Ureter (tissue), 1 donor: ENCODE measurements around the gene DOK7. TPM values are rescaled to one million over a fixed set of nuclear protein-coding genes. Genes with fewer than 3 reads are reported as not detected.
"Not testable (repeated sequence)": the region's sequence is repeated elsewhere in the genome, so short reads cannot be mapped to it uniquely, and the experiment has no call there.

Experiments
- DNase-seq: peaks from one replicate; pipeline ENCODE4 v3.0.0-alpha.2; 2020; ENCODE audit warnings: low spot score
- total RNA-seq: library from RNA; stranded (reverse); gene quantifications from one replicate; pipeline ENCODE4 v1.2.4, GENCODE V29; 2023
- donor health status: DM: yes; HTN: yes; CAD: no.

DOK7 gene
- total RNA-seq, 1 donor from 2014 or later, result 4.5 TPM

DNA sequence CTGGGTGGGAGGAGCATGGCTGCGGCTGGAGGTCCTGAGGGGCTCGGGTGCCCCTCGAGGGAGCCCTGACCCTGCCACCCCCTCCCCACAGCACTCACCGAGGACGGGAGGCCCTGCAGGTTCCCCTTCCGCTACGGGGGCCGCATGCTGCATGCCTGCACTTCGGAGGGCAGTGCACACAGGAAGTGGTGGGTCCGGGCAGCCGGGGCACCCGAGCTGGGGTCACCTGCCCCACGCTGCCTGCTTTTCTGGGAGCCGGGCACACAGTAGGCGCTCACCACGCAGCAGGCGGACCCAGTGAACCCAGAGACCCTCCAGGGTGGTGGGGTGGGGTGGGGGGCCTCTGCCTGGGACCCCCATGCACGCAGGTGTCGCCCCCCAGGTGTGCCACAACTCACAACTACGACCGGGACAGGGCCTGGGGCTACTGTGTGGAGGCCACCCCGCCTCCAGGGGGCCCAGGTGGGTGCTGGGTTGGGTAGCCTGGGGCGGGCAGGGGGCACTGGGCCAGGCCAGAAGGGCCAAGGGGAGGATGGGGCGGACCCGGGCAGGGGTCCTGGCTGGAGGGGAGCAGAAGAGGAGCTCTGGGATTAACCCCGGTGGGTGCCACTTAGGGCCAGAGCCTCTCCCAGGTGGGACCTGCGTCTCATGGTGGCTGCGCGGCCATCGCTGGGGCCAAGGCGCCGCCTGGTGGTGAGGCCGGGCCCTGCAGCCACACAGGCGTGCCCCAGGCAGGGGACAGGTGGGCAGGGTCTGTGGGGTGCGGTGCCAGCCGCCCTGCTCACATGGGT lies 20.0 kb upstream of the DOK7 start:
- DNase-seq, result no peak

DNA sequence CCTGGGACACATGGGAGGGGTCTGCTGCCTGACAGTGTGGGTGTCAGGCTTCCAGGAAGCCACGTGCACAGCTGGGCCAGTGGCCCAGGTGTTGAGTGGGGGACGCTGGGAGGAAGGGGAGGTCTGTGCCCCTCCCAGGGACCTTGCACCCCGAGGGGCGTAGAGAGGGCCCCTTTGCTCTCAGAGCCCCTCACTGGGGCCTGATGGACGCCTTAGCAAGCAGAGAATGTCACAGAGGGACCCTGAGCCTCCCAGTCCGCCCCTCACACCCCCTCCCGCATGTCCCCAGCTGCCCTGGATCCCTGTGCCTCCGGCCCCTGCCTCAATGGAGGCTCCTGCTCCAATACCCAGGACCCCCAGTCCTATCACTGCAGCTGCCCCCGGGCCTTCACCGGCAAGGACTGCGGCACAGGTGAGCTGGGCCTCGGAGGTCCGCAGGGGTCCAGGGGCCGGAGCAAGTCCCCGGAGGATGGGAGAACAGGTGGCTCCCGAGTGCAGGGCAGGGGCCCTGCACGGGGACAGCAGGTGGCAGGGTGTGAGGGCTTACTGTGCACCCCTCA lies 19.3 kb upstream of the DOK7 start:
- DNase-seq, result no peak

DNA sequence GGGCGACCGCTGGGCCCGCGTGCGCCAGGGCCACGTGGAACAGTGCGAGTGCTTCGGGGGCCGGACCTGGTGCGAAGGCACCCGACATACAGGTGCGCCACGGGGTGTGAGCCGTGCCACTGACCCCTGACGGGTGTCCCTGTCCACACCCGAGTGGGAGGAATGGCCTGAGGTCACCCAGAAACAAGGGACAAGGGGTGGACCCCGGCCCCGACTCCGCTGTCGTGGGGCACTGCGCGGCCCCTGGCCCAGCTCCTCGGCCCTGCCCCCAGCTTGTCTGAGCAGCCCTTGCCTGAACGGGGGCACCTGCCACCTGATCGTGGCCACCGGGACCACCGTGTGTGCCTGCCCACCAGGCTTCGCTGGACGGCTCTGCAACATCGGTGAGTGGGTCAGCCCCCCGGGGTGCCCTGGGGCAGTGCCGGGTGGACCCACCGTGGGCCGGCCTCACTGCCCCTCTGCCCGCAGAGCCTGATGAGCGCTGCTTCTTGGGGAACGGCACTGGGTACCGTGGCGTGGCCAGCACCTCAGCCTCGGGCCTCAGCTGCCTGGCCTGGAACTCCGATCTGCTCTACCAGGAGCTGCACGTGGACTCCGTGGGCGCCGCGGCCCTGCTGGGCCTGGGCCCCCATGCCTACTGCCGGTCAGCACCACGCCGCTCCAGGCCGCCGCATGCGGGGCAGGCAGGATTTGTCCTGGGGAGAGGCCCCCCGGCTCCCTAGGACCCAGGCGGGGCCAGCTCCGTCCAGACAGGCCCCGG lies 18.6 kb upstream of the DOK7 start:
- DNase-seq, result no peak

DNA sequence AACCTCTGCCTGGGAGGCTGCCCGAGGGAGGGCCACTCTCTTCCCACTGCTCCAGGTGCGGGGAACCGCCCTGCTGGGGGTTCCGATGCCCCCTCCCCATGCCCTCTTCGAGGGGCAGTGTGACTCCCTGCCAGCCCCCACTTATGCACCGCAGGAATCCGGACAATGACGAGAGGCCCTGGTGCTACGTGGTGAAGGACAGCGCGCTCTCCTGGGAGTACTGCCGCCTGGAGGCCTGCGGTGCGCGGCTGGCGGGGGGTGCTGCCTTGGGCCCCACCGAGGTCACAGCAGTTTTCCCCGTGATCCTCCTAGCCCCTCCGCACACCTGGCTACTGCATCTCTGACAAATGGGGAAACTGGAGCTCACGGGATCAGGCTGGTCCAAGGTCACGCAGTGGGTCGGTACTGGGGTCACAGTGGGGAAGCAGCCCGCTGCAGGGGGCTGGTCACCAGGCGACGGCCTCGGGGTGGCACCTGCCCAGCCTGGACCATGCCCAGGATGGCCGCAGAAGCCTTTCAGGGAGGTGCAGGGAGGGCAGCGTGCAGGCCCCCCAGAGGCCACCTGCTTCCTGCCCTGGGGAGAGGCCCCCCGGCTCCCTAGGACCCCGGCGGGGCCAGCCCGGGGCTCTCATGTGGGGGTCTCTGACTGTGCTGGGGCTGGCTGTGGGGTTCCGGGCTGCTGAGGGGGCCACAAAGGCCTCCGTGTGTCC lies 17.8 kb upstream of the DOK7 start:
- no peak for DNase-seq

DNA sequence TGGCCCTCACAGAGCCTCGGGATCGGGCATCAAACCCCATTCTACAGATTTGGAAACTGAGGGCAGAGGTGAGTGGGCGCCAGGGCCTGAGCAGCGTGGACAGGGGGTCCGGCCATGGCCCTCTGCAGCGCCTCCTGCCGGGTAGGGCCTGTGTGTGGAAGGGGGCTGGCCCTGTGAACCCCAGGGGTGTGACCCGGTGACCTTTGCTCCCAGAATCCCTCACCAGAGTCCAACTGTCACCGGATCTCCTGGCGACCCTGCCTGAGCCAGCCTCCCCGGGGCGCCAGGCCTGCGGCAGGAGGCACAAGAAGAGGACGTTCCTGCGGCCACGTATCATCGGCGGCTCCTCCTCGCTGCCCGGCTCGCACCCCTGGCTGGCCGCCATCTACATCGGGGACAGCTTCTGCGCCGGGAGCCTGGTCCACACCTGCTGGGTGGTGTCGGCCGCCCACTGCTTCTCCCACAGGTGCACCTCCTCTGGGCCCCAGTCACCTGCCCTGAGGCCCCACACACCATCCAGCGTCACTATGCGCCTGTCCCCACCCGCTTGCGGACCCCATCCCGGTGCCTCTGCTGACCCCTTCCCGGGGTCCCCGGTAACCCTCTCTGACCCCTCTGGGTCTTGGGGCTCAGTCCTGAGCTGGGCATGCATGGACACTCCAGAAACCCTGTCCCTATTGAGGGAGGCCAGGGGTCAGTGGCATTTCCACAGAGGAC lies 17.1 kb upstream of the DOK7 start:
- no peak for DNase-seq

DNA sequence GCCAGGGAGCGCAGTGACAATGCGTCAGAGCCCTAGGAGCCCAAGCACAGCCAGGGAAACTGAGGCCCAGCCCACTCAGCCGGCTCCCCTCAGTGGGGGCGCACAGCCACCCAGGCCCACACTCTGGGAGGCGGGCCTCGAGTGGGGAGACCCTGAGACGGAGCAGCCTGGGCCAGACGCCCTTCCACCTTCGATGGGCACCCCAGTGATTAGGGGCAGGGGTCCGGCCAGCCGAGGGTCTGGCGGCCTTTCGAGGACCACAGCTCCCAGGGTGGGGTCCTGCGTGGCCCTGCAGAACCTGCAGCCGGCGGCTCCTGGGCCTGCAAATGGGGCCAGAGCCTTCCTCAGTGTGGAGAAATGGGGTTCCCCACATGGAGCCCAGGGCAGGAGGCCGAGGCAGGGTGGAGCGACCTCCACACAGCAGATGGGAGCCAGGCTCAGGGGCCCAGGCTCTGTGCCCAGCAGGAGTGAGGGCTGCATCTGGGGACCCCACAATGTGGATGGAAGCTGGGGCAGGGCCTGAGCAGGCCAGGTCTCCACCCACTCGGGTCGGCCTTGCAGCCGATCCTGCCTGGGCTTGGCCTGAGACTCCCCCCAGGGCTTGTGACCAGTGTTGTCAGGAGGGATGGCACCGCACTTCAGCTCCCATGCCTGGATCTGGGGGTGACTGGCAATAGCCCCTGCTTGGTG lies 16.3 kb upstream of the DOK7 start:
- no peak for DNase-seq

DNA sequence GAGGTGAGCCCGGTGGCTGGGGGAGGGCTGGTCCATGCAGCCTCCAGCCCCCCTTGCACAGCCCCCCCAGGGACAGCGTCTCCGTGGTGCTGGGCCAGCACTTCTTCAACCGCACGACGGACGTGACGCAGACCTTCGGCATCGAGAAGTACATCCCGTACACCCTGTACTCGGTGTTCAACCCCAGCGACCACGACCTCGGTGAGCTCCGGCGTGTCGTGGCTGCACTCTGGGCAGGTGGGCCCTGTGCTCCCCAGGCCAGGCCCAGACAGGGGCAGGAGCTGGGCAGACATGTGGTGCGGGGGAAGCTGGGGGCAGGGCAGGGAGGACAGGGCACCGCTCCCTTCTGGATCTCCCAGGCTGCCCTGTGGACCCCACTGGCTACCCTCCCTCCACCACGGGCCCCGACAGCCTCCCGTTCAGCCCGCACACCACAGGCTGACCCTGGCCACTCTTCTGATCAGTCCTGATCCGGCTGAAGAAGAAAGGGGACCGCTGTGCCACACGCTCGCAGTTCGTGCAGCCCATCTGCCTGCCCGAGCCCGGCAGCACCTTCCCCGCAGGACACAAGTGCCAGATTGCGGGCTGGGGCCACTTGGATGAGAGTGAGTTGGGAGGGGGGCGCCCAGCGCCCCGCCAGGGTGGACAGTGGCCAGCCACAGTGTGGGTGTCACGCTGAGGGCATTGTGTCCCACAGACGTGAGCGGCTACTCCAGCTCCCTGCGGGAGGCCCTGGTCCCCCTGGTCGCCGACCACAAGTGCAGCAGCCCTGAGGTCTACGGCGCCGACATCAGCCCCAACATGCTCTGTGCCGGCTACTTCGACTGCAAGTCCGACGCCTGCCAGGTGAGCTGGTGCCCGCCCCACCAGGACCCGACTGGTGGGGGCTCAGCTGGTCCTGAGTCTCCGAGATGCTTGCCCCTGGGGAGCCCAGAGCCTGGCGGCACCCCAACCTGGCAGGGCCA lies 15.4 kb upstream of the DOK7 start:
- no peak for DNase-seq

DNA sequence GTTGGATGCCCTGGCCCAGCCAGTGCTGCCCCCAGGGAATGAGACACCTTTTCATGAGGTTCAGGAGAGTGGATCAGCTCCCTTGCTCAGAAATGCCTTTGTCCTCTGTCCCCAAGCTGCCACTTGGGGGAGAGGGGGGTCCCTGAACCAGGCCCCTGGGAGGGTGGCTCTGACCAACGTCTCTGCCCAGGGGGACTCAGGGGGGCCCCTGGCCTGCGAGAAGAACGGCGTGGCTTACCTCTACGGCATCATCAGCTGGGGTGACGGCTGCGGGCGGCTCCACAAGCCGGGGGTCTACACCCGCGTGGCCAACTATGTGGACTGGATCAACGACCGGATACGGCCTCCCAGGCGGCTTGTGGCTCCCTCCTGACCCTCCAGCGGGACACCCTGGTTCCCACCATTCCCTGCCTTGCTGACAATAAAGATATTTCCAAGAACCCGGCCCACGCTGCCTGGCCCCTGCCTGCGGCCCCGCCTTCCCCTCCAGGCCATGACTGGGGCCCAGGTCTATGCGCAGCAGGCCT lies 14.0 kb upstream of the DOK7 start:
- no peak for DNase-seq

DNA sequence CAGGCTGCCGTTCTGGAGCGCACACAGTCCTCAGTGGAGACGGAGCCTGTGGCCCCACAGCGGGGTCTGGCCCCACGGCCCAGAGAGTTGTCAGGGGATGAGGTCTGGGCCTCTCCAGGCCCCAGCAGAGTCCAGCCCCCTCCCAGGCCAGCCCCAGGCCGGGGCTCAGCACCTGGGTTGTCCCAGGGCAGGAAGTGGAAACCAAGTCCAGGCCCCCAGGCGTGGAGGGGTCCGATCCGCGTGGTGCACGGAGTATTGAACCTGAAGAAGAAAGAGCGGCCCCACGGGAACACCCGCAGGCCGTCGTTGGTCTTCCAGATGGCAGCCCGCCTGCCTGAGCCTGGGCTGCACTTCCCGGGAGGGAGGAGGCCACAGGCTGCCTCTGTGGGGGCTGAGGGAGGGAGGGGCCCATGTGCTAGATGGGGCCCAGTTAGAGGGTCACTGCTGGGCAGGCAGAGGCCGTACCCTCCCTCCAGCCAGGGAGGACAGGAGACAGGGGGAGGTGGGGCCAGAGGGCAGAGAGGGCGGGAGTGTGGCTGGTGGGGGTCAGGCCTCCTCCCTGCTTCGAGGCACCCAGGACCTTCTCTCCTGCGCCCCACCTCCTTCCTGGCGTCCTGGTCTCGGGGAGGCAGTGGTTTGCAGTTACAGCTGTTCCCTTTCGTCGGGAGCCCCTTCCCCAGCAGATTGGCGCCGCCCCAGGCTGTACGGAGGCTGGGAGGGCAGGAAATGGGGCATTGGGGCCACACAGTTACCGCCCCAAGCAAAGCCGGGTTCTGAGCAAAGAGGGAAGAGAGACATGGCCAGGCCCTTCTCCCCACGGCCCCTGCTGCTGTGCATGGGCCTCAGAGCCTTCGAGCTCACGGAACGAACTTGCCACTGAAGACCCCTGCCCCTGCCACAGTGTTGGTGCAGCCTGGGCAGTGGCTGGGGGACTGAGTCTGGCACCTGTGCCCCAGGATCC lies 13.3 kb upstream of the DOK7 start:
- DNase-seq, result no peak

DNA sequence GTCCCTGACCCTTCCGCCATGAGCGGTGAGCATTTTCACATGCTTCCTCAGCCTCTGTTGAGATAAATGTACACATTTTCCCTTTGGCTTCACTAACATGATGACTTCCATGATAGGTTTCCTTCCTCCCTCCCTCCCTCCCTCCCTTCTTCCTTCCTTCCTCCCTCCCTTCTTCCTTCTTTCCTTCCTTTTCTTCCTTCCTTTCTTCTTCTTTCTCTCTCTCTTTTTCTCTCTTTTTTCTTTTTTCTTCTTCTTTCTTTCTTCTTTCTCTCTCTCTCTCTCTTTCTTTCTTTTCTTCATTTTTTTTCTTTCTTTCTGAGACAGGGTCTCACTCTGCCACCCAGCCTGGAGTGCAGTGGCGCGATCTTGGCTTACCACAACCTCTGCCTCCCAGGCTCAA lies 12.5 kb upstream of the DOK7 start:
- no peak for DNase-seq

DNA sequence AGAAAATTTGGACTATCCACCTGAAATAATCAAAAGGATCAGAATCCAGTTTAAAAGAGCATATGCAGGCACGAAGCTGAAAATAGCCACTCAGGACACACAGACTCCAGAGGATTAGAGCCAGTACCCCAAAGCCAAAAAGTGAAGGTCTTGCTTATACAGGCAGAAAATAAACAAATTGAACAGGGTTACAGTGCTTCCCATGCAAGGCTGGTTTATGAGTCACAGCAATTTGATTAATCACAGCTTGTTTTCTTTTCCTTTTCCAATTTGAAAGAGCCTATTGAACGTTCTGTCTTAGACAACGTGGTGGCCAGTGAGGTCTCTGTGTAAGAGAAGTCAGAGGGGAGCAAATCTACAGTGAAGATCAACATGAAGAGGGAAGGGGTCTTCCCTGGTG lies 11.2 kb upstream of the DOK7 start:
- no peak for DNase-seq

DNA sequence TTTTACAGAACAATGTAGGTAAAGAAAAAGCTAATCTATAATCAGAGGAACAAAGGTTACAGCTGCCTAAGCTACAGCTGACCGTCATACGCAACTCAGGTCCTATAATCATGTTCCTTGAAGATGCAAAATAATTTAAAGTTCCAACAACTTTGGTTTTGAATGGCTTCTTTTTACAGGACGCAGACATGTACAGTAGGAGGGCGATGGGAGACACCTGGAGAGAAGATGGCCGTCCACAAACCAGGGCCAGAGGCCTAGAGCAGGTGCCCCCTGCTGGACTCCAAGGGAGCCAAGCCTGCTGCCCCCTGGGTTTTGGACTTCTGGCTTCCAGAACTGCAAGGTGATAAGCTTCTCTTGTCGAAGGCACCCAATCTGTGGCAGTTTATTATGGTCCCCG lies 10.7 kb upstream of the DOK7 start:
- no peak for DNase-seq

DNA sequence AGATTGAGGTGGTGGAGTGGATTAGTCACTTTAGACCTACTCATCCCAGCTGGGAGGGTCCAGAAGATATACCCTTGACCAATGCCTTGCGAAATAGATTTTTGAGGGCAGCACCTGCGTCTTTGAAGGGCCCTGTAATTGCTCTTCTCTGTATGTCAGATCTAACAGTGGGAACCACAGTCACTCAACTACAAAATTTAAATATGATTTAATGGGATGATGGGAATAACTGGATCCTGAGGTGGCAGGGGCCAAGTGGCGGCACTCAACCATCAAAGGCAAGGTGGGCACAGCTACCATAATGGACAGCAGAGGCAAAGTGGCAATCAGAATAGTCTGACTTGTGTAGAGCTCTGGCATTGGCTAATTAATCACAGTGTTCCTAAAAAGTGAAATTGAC lies 7.5 kb upstream of the DOK7 start:
- DNase-seq, result not testable (repeated sequence)

DNA sequence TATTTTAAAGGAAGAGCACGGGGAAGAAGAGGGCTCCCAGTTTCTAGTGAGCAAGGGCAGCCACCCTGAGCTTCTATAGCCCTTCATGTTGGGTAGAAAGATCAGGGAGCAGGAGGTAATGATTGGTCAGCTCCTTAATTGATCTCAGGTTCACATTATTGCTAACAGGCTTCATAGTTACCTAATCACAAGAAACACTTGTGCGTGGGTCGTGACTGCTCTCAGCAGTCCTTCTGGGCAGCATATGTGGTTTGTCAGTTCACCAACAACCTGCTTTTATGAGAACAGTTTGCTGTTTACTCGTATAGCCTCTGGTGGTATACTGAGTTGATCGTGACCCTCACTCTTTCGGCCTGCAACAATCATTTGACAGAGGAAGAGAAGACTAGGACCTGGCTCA lies 4.7 kb upstream of the DOK7 start:
- no peak for DNase-seq

DNA sequence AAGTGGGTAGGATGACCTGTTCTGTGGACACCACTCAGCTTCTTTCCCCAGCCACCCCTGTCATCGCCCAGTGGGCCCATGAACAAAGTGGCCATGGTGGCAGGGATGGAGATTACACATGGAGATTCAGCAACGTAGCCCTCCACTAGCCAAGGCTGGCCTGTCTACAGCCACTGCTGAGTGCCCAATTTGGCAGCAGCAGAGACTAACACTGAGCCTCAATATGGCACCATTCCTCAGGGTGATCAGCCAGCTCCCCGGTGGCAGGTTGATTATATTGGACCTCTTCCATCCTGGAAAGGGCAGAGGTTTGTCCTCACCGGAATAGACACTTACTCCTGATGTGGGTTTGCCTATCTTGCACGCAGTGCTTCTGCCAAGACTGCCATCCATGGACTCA lies 4.0 kb upstream of the DOK7 start:
- DNase-seq, result not testable (repeated sequence)

DNA sequence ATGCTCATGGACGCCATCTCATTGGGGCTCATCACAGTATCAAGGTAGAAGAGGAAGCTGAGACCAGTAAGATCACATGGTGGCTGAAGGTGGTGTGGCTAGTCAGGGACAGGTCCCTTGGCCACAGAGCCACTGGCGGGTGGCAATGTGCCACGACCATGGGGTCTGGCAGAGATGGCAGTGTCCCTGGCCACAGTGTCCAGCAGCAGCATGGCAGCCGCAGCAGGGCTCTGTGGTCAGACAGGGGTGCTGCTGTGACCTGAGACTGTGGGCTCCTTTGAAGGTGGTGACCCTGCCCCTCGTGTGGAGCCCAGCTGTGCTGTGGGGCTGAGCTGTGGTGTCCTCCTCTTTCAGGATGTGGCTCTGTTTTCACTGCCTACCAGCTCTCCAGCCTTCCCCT lies 2.2 kb upstream of the DOK7 start:
- no peak for DNase-seq

DNA sequence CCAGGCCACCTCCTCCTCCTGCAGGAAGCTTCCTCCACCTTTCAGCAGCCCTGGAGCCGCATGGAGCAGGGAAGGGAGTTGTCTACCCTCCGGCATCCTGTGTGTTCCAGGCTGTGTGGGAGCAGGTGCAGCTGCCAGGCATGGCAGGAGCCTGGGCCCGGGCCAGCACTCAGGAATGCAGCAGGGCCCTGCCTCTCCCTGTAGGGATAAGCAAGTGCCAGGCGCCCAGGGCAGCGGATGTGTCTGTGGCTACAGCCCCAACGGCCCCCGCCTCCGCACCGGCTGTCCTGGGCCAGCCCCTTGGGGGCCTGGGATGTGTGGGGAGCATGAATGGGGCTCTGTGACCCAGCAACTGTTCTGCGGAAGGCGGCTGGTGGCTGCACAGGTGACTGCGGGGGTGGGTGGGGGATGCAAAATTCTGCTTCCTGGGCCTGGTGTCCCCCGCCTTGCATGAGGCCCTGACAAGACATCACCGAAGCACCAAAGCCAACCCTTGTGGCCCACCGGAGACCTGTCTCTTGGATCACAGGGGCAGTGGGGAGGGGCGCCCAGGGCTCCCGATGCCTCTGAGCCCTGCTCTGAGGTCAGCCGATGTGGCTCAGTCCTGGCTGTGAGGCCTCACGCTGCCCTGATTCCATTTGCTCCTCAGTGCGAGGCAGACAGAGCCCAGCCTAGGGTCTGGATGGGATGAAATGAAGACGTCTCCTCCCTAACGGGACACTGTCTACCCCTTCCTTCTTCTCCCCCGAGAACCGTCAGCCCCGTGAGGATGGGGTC lies 1.4 kb upstream of the DOK7 start:
- DNase-seq, result peak; percentile 79

DNA sequence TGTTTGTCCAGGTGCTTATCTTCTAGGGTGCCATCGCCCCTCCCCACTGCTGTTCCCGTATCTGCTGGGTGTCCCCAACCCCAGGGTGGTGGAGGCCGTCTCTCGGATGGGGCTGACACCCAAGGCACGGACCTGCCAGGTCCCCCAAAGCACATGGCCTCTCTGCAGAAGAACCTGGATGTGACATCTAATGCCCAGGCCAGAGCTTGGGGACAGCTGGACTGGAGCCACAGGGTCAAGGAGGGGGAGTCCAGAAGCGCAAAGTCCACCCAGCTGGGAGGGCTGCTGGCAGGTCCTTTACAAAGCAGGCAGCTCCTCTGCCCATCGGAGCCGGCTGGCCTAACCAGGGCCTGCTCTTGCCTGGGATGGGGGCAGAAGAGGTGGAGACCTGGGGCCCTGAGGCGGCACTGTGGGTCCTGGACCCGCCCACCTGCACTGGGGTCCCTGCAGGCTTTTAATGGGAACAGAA lies 751 bp upstream of the DOK7 start:
- DNase-seq, result no peak
